Large intestine (tissue), 3 donors: Measurements from ENCODE around the gene SORBS2. TPM values are rescaled to one million over a fixed set of nuclear protein-coding genes. Genes with fewer than 3 reads are reported as not detected.

ENCODE experiments used
- DNase-seq, 2 donors: peaks; one replicate each; pipeline versions ENCODE4 v3.0.0 to v3.0.0-alpha.2; 2013
- H3K27ac ChIP-seq: one replicate; pipeline ENCODE4 v1.5.1; 2013; ENCODE audit warnings: low read length
- H3K27me3 ChIP-seq: 2 replicates; pipeline ENCODE4 v1.6.1; 2013; ENCODE audit warnings: low read length; ENCODE audit not compliant: control insufficient read depth, insufficient read depth
- H3K36me3 ChIP-seq: 2 replicates; pipeline ENCODE4 v1.6.1; 2013; ENCODE audit warnings: low read length; ENCODE audit not compliant: control insufficient read depth, insufficient read depth
- H3K4me1 ChIP-seq: one replicate; pipeline ENCODE4 v1.6.1; 2013; ENCODE audit warnings: low read length; ENCODE audit not compliant: control insufficient read depth, insufficient read depth
- H3K4me3 ChIP-seq: one replicate; pipeline ENCODE4 v1.5.1; 2013; ENCODE audit warnings: low read length
- H3K9me3 ChIP-seq: one replicate; pipeline ENCODE4 v1.6.1; 2013; ENCODE audit warnings: mild to moderate bottlenecking, low read depth, low read length, moderate library complexity; ENCODE audit not compliant: control insufficient read depth
- WGBS: methylation state at CpG from one replicate; pipeline ENCODE4 v1.1.5; 2013; ENCODE audit warnings: low lambda C conversion rate; ENCODE audit not compliant: insufficient coverage; 5-methylcytosine and 5-hydroxymethylcytosine counted together
- polyA plus RNA-seq: library from polyadenylated mRNA; unstranded; fragments of 120-200 nt; gene quantifications from one replicate; pipeline ENCODE4 v1.2.1, GENCODE V29; 2013

SORBS2 gene
- polyA plus RNA-seq, 1 donor, result 34.4 TPM

DNA sequence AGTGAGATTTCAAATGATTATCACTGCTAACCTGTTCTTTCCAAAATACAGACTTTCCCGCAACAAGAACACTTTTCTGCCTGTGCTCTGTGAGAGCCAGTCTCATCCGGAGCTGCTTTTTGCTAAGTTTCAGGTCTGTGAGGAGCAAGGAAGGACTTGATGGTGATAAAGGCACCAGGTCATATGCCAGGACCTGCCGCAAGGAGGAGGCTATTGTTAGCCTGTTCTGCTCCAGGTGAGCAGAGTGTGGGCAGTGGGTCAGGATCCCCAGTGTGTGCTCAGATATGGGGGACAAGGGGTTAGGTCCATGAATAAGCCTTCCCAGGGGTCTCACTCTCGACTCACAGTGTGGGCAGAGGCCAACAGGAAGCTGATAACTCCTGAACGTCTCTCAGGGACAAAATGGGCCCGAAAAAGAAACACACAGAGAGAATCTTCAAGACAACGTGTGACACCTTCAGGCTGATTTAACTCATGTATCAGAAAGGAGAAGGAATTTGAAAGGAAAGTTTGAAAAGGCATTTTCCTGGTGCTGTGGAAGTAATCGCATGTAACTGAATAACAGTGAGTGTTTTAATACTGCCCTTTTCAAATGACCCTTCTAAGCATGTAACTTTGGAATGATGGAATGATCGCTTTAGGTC lies 219.0 kb downstream of the SORBS2 start:
- no peak for DNase-seq
- Histone ChIP-seq H3K27me3 (no peaks in the 10 kb centered on the region), H3K4me3 (no peak overlapping the region), H3K36me3 (no peaks in the 10 kb centered on the region), H3K4me1 (no peaks in the 10 kb centered on the region), H3K27ac (no peak overlapping the region), H3K9me3 (no peaks in the 10 kb centered on the region)
- 100% methylated on average over 1 of the region's 9 CpGs for WGBS

DNA sequence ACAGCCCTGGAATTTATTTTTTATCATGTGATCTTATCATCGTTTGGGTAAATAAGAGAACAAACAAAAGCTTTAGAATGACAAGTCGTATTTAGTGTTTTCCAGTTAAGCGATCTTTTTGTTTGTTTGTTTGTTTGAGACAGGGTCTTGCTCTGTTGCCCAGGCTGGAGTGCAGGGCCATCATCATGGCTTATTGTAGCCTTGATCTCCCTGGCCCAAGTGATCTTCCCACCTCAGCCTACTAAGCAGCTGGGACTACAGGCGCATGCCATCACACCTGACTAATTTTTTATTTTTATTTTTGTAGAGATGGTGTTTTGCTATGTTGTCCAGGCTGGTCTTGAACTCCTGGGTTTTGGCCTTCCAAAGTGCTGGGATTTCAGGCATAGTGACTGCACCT lies 219.6 kb downstream of the SORBS2 start:
- H3K4me3 ChIP-seq, result no peak overlapping the region
- no peaks in the 10 kb centered on the region for H3K9me3 ChIP-seq
- peaks cover 4% of the 10 kb centered on the region for H3K36me3 ChIP-seq
- no peak for DNase-seq
- no peaks in the 10 kb centered on the region for H3K27me3 ChIP-seq
- H3K27ac ChIP-seq, result no peak overlapping the region
- WGBS, result 100% methylated on average over 1 of the region's 4 CpGs
- H3K4me1 ChIP-seq, result no peaks in the 10 kb centered on the region

DNA sequence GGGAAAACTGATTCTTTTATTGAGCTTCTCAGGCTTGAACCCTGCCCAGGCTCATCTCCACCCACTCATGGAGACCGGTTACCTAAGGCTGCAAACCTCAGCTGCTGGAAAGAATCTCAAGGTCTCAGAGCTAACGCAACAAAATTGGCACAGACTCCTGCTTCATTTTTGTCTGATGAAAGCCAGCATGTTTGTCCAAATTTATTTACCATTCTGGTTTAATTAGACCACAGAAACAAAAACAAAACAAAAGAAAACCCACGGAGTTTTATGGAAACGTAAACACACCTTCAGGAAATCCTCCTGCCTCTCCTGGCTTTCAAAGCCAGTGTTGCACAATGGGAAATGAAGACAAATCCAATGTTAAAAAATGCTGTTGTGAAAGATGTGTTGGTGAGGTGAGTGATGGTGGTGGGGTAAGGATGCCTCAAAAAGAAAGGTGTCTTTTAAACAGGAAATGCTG lies 220.3 kb downstream of the SORBS2 start:
- 100% methylated on average over 1 of the region's 4 CpGs for WGBS
- no peak overlapping the region for H3K4me3 ChIP-seq
- H3K27ac ChIP-seq, result no peak overlapping the region
- no peaks in the 10 kb centered on the region for H3K4me1 ChIP-seq
- DNase-seq, result no peak
- H3K9me3 ChIP-seq, result no peaks in the 10 kb centered on the region
- no peaks in the 10 kb centered on the region for H3K27me3 ChIP-seq
- peaks cover 4% of the 10 kb centered on the region for H3K36me3 ChIP-seq

DNA sequence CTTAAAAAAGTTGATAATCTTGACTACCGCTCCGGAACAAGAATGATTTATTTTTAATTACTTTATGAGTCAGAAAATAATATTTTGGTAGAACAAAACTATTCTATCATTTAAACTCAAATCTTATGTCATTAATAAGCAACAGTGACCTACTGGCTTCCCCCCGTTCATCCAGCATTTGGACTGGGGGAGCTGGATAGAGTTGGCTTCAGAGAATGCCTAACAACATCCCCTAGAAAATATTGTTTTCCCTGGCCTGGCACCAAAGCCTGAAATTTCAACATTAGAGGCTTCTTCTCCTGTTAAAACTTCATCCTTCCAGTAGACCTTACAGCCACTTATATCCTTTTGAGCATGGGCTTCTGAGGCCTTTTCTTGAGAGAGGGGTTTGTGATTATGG lies 221.0 kb downstream of the SORBS2 start:
- Histone ChIP-seq H3K4me3 (no peak overlapping the region), H3K9me3 (no peaks in the 10 kb centered on the region), H3K4me1 (no peaks in the 10 kb centered on the region), H3K36me3 (peaks cover 4% of the 10 kb centered on the region), H3K27me3 (no peaks in the 10 kb centered on the region), H3K27ac (no peak overlapping the region)
- 84% methylated on average over 3 of the region's 3 CpGs for WGBS
- DNase-seq, result no peak

DNA sequence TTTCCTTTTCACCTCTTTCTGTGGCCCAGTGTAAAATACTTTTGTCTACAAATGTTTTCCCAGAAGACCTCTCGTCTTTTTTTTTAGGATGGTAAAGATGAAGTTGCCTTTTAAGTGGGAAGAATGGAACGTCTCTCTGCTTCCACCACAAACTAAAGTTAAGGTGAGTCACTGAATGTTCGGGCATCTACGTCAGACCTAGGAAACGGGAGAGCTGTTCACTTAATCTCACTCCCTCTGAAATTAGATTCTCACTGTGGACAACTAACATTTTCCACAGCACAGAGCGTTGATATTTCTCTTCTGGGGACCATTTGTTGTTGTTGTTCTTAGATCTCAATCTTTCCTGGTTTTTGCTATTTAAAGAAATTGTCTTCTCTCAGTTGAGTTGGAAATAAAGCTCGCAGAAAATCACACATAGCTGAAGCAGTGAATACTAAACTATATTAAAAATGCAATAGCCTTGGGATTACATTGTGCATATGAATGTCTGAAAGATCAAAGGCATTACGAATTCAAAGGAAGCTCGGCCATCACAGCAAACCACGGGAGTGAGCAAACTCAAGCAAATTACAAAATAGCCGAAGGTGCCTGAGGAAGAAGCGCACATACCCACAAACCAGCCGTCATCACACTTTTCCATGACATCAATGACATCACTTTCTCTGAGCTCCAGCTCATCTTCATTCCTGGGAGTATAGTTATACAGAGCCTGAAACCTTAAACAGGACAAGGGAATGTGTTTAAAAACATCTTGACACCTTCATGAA lies 222.7 kb downstream of the SORBS2 start:
- H3K27me3 ChIP-seq, result no peaks in the 10 kb centered on the region
- no peak overlapping the region for H3K27ac ChIP-seq
- no peaks in the 10 kb centered on the region for H3K4me1 ChIP-seq
- H3K4me3 ChIP-seq, result no peak overlapping the region
- peaks cover 4% of the 10 kb centered on the region for H3K36me3 ChIP-seq
- no peaks in the 10 kb centered on the region for H3K9me3 ChIP-seq
- 91% methylated on average over 4 of the region's 13 CpGs for WGBS
- DNase-seq, result no peak

DNA sequence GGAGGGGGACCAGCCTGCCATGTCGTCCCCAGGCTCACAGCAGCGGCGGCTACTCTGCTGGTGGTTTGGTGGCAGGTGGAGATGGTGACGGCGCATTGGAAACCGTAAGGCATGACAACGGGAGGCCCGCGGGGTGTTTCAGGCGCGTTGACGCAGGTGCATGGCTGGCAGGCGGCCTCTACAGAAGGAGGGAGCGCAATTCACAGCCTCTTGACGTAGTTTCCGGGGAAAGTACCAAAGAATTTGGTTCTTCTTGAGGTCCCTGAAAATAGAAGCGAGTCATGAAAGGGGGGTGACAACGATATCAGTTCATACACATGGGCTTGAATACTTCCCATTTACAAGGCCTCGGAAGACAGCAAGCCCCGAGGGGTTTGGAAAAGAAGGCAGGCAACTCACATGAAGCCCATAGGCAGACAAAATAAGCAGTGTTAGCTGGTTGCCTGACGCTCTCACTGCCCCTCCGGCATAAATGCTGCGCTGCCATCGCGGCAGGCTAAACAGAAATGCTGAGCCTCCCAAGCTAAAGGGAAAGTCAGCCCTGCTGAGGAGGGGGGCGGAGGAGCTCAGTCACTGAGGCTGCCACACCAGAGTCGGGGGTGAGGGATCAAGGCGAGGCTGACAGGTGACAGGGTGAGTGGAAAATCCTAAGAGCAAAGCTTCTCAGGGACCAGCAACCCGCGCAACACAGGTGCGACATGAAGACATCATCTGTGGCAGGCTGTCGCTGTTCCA lies 224.4 kb downstream of the SORBS2 start:
- no peak overlapping the region for H3K27ac ChIP-seq
- DNase-seq, result no peak
- H3K27me3 ChIP-seq, result no peaks in the 10 kb centered on the region
- no peaks in the 10 kb centered on the region for H3K9me3 ChIP-seq
- H3K4me1 ChIP-seq, result no peaks in the 10 kb centered on the region
- H3K4me3 ChIP-seq, result no peak overlapping the region
- H3K36me3 ChIP-seq, result peaks cover 4% of the 10 kb centered on the region
- WGBS, result no CpG with 5 or more reads among the region's 32 CpGs

DNA sequence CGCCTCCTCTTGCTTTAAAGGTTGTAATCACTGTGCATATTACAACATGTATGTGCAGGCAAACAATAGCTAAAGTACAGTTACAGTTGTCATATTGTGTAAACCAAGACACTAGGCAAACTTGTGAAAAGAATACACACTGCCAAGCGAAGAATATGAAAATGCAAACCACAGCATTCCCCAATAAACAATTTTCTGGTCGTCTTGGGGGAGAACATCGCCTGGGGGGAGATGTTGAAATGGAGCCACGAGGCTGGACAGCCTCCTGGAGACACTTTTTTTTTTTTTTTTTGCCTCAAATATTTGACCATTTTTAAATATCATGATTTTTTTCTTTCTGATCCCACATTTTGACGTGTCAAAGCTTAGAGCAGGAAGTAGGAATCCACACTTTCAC lies 225.0 kb downstream of the SORBS2 start:
- WGBS, result 82% methylated on average over 3 of the region's 6 CpGs
- H3K9me3 ChIP-seq, result no peaks in the 10 kb centered on the region
- H3K4me1 ChIP-seq, result no peaks in the 10 kb centered on the region
- DNase-seq, result no peak
- H3K4me3 ChIP-seq, result no peak overlapping the region
- no peaks in the 10 kb centered on the region for H3K27me3 ChIP-seq
- H3K27ac ChIP-seq, result no peak overlapping the region
- H3K36me3 ChIP-seq, result peaks cover 4% of the 10 kb centered on the region

DNA sequence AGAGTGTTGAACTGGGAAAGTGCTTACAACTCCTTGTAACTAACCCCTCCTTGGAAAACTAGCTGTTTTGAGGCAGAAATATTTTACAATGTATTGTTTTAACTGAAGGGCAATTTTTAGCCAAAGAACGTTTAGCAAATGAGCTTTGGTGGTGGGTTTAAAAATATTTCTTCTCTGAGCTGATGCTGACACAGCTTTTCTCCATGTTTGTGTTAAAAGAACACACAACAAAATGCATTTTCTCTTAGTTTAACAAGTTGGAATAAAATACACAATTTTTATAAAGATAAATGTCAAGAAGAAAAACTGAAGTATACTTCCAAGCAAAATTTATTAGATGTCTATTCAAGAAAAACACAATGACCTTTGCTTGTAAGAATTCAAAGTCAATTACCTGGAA lies 226.8 kb downstream of the SORBS2 start:
- Histone ChIP-seq H3K27ac (no peak overlapping the region), H3K27me3 (no peaks in the 10 kb centered on the region), H3K9me3 (no peaks in the 10 kb centered on the region), H3K4me1 (no peaks in the 10 kb centered on the region), H3K36me3 (peaks cover 4% of the 10 kb centered on the region), H3K4me3 (no peak overlapping the region)
- no CpG with 5 or more reads among the region's 1 CpG for WGBS
- DNase-seq, result no peak

DNA sequence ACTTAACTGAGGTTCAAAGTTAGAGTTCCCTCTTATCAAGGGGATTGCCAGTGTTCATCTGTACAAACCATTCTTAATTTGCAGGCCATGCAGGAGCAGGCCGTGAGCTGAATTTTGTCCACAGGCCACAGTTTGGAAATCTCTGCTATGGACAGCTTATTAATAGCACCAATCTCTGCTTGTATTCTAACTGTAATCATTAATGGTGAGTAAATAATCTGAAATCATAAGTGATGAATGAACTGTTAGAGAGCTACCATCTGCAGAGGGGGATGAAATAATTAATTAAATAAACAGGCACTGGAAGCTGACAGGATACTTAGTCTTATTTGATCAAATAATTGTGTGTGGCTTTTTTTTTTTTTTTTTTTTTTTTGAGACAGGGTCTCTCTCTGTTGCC lies 228.2 kb downstream of the SORBS2 start:
- H3K9me3 ChIP-seq, result no peaks in the 10 kb centered on the region
- DNase-seq, result no peak
- H3K27ac ChIP-seq, result no peak overlapping the region
- H3K27me3 ChIP-seq, result no peaks in the 10 kb centered on the region
- H3K4me1 ChIP-seq, result no peaks in the 10 kb centered on the region
- peaks cover 4% of the 10 kb centered on the region for H3K36me3 ChIP-seq
- H3K4me3 ChIP-seq, result no peak overlapping the region
- WGBS, result no CpG with 5 or more reads among the region's 1 CpG

DNA sequence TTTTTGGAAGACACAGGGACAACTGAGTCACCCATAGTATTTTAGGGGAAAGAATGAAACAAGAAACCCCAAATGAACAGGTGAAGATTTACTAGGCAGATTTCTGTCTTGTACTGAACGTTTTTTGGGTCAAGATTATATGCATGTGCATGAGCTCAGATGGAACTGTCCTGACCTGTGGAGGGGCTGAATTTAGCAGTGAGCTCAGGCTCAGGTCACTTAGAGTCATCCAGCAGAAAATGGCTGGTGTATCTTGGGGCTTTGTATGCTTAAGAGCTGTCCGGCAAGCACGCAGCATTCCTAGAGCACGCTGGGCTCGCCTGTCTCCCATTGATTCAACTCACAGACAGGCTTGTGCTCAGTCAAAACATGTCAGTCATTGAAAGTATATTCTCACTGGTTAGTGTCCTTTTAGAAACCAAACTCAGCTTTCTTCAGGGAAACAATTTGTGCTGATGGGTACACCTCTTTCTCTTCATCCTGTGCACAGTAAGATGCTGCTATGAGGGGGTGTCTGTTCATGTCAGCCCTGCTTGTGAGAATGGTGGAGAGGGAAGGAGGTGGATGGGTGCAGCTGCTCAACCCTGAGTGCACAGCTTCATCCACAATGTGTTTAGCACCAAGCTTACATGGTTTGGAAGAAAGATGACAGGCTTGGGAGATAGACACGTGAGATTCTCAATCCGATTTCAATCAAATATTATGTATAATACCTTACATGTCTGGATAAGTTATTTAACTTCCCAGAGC lies 229.2 kb downstream of the SORBS2 start:
- H3K4me1 ChIP-seq, result no peaks in the 10 kb centered on the region
- H3K27me3 ChIP-seq, result no peaks in the 10 kb centered on the region
- no peak for DNase-seq
- peaks cover 3% of the 10 kb centered on the region for H3K36me3 ChIP-seq
- WGBS, result no CpG with 5 or more reads among the region's 7 CpGs
- no peaks in the 10 kb centered on the region for H3K9me3 ChIP-seq
- H3K27ac ChIP-seq, result no peak overlapping the region
- no peak overlapping the region for H3K4me3 ChIP-seq
